PC-3 (cell line): Measurements from ENCODE around the gene CNIH4.

ENCODE experiments used
- CTCF ChIP-seq: fragments of 300-600 bp; sonication (generic); conservative IDR thresholded peaks from 2 replicates; pipeline ENCODE4 v1.5.1; 2017; ENCODE audit warnings: antibody characterized with exemption, low read depth, mild to moderate bottlenecking, low read length
- EZH2 ChIP-seq: fragments of 300-600 bp; sonication (generic); IDR thresholded peaks from one replicate; pipeline ENCODE4 v1.6.1; 2017; ENCODE audit warnings: antibody characterized with exemption, mild to moderate bottlenecking, low read length; ENCODE audit not compliant: unreplicated experiment

GRCh38 chr1:224358237-224358636 is 1.6 kb downstream of the CNIH4 start:
- no peak for TF ChIP-seq CTCF
- TF ChIP-seq EZH2: no peak
